ENCODE results near the gene LYPLA2. TPM values are rescaled to one million over a fixed set of nuclear protein-coding genes. Genes with fewer than 3 reads are reported as not detected.
"Not testable (repeated sequence)": the region's sequence is repeated elsewhere in the genome, so short reads cannot be mapped to it uniquely, and the experiment has no call there.

The LYPLA2 gene
- total RNA-seq, 4 donors from 2014 or later, result 36.0 to 54.0 (median 40.3) TPM

DNA sequence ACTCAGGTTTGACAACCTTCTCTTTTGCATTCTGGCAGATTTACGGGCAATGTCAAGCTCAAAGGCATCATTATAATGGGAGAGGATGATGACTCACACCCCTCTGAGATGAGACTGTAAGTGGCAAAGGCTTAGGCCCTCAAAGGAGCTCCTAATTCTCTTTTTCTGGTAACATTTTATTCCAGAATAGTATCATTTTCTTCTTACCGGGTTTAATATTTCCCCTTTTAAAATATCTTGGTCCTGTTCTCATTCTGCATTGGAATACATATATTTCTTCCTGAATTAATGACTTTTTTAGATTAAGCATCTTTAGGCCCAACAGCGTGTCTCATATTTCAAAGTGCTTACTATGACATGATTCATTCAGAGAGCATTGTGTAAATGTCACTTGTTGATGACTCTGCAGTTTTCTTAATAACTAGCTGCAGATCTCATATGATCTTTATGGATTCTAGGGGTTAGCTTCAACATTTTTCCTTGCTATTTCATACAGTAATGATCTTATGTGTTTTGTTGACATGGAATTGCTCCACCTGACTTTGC, 11.0 kb upstream of the LYPLA2 start:
- DNase-seq (ENCODE audit: low spot score) (no peak), ATAC-seq (ENCODE audit: low FRiP score) (no peak)
- TF ChIP-seq CTCF (IDR thresholded peaks at IDR 0.05), result no peak

DNA sequence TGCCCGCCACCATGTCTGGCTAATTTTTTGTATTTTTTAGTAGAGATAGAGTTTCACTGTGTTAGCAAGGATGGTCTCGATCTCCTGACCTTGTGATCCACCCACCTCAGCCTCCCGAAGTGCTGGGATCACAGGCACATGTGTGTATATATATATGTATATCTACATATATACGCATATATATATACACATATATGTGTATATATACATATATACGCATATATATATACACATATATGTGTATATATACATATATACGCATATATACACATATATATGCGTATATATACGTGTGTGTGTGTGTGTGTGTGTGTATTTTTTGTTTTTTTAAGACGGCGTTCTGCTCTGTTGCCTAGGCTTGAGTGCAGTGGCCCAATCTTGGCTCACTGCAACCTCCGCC, 7.8 kb upstream of the LYPLA2 start:
- not testable (repeated sequence) for DNase-seq (ENCODE audit: low spot score); ATAC-seq (ENCODE audit: low FRiP score)

GRCh38 chr1:23784846-23785245, 6.1 kb upstream of the LYPLA2 start:
- no peak for ATAC-seq (ENCODE audit: low FRiP score)
- TF ChIP-seq CTCF (IDR thresholded peaks at IDR 0.05), result no peak

GRCh38 chr1:23787701-23788100, 3.2 kb upstream of the LYPLA2 start:
- ATAC-seq (ENCODE audit: low FRiP score) (no peak), DNase-seq (ENCODE audit: low spot score) (no peak)
- no peak for TF ChIP-seq CTCF (IDR thresholded peaks at IDR 0.05)

More at GRCh38 chr1:23784846-23785245, 6.1 kb upstream of the LYPLA2 start:
- DNase-seq (ENCODE audit: low spot score), result no peak

DNA sequence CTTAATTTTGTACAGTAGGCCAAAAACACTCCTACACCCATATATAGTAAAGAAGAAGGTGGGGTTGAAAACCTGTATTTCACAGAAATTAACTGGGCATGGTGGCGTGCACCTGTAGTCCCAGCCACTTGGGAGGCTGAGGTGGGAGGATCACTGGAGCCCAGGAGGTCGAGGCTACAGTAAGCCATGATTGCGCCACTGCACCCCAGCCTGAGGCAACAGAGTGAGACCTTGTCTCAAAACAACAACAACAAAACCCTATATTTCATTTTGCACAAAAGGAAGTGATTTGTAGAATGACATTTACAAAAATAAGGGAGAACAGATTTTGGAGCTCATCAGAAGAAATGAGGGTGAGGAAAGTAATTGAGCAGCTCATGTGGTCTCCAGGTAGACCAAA, 2.2 kb upstream of the LYPLA2 start:
- no peak for TF ChIP-seq CTCF (IDR thresholded peaks at IDR 0.05)
- ATAC-seq (ENCODE audit: low FRiP score) (no peak), DNase-seq (ENCODE audit: low spot score) (no peak)

DNA sequence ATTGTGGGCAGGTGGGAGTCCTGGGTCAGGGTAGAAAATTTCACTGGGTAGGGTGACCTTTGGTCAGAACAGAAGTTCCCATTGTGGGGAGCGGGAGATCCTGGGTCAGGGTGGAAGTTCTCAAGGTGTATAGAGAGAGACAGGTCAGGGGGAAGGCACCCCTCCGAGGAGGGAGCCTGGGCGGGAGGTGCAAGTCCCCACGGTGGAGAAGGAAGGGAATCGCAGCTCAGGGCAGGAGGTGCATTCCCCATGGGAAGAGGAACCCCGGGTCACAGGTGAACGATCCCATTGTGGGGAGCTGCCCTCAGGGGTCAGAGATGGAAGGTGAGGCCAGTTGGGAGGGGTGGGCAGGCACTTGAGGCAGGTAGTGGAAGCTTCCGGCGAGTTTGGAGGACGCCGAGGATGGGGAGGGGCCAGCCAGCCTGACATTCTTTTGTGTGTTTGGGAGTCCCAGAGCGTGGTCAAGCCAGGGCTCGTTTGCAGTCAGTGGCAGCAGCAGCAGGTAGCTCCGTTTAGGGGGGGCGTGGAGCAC, 637 bp downstream of the LYPLA2 start:
- no peak for DNase-seq (ENCODE audit: low spot score)
- no peak for ATAC-seq (ENCODE audit: low FRiP score)
- no peak for TF ChIP-seq CTCF (IDR thresholded peaks at IDR 0.05)

DNA sequence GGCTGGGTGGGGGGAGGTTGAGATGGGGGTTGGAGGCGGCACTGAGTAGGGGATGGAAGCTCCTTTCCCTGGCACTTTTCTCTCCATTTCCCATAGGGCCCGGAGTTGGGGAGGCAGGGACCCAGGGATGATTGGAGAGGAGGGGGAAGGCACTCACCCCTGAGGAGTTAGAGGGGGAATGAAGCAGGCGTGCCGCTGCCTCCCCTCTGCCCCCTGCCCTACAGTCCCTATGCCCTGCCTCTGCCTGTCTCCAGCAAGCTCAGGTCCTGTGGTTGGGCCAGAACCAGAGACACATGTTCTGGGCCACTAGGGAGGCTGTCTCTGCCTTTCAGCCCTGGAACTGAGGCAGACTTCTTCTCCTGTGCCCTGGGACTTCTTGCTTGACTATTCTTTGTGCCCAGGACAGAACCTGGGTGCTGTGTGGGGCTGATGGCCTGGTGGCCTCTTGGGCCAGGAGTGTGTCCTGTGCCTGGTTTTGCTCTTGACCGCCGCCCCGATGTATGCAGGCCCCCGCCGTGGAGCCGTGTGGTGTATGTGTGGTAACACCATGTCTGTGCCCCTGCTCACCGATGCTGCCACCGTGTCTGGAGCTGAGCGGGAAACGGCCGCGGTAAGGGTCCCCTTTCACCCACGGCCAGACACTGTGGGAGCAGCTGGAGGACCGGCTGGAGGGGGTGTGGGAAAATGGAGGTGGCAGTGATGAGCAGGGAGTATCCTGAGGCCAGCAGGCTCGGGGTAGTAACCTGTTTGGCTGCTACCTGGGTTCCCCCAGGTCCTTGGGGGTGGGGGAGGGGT, 1.4 kb downstream of the LYPLA2 start:
- DNase-seq (ENCODE audit: low spot score) (no peak), ATAC-seq (ENCODE audit: low FRiP score) (no peak)
- TF ChIP-seq CTCF (IDR thresholded peaks at IDR 0.05), result no peak

Data from omental fat pad (tissue), 4 donors.